HepG2 (cell line): ENCODE results near the gene TIMM13. TPM values are rescaled to one million over a fixed set of nuclear protein-coding genes. Genes with fewer than 3 reads are reported as not detected.

Experiments used
- CBX5 ChIP-seq: sonication (generic); formaldehyde crosslinking; IDR thresholded peaks from 2 replicates; pipeline ENCODE4 v1.4.0; 2020; ENCODE audit warnings: missing genetic modification reagents, borderline replicate concordance
- DDIT3 ChIP-seq: sonication (generic); formaldehyde crosslinking; IDR thresholded peaks from 2 replicates; pipeline ENCODE4 v1.4.0; 2020; ENCODE audit warnings: mild to moderate bottlenecking, missing genetic modification reagents
- ETV5 ChIP-seq: IDR thresholded peaks from 2 replicates; pipeline ENCODE4 v1.6.1; 2018; ENCODE audit warnings: missing biosample characterization, missing genetic modification reagents, inconsistent platforms, borderline replicate concordance
- FOXA3 ChIP-seq: IDR thresholded peaks from 2 replicates; pipeline ENCODE4 v1.6.1; 2016; ENCODE audit warnings: missing genetic modification reagents, missing compliant biosample characterization
- GTF3A ChIP-seq: sonication (generic); formaldehyde crosslinking; conservative IDR thresholded peaks from 2 replicates; pipeline ENCODE4 v1.4.0; 2020; ENCODE audit warnings: mild to moderate bottlenecking, missing genetic modification reagents
- HMG20A ChIP-seq: IDR thresholded peaks from 2 replicates; pipeline ENCODE4 v1.6.1; 2016; ENCODE audit warnings: borderline replicate concordance
- HNF1B ChIP-seq: sonication (generic); formaldehyde crosslinking; IDR thresholded peaks from 2 replicates; pipeline ENCODE4 v1.5.1; 2020; ENCODE audit warnings: mild to moderate bottlenecking, moderate library complexity, missing genetic modification reagents
- KAT7 ChIP-seq: IDR thresholded peaks from 2 replicates; pipeline ENCODE4 v1.6.1; 2018; ENCODE audit warnings: borderline replicate concordance, missing compliant biosample characterization
- KAT8 ChIP-seq: IDR thresholded peaks from 2 replicates; pipeline ENCODE4 v1.6.1; 2016; ENCODE audit warnings: missing genetic modification reagents, missing compliant biosample characterization
- RARG ChIP-seq: sonication (generic); formaldehyde crosslinking; IDR thresholded peaks from 2 replicates; pipeline ENCODE4 v1.4.0; 2020; ENCODE audit warnings: low read depth, mild to moderate bottlenecking, missing genetic modification reagents
- REL ChIP-seq: sonication (generic); formaldehyde crosslinking; conservative IDR thresholded peaks from 2 replicates; pipeline ENCODE4 v1.8.0; 2022; ENCODE audit warnings: mild to moderate bottlenecking, missing genetic modification reagents, moderate library complexity
- SP5 ChIP-seq: IDR thresholded peaks from 2 replicates; pipeline ENCODE4 v1.6.1; 2016; ENCODE audit warnings: low read depth, borderline replicate concordance
- TBX2 ChIP-seq: sonication (generic); formaldehyde crosslinking; IDR thresholded peaks from 2 replicates; pipeline ENCODE4 v1.5.0; 2020; ENCODE audit warnings: missing genetic modification reagents, mild to moderate bottlenecking, borderline replicate concordance
- TEAD3 ChIP-seq: optimal IDR thresholded peaks from 2 replicates; pipeline ENCODE3; 2016; ENCODE audit warnings: borderline replicate concordance
- YEATS4 ChIP-seq: sonication (generic); formaldehyde crosslinking; IDR thresholded peaks from 2 replicates; pipeline ENCODE4 v1.4.0; 2020; ENCODE audit warnings: missing genetic modification reagents, borderline replicate concordance
- ZBTB20 ChIP-seq: sonication (generic); formaldehyde crosslinking; IDR thresholded peaks from 2 replicates; pipeline ENCODE4 v1.8.1; 2023; ENCODE audit warnings: missing genetic modification reagents, low read depth, mild to moderate bottlenecking, borderline replicate concordance
- ZEB1 ChIP-seq: IDR thresholded peaks from 2 replicates; pipeline ENCODE4 v1.6.1; 2012; ENCODE audit warnings: mild to moderate bottlenecking, low read depth, inconsistent platforms; ENCODE audit not compliant: insufficient replicate concordance
- ZFP36L1 ChIP-seq: sonication (generic); formaldehyde crosslinking; IDR thresholded peaks from 2 replicates; pipeline ENCODE4 v1.8.0; 2022; ENCODE audit warnings: mild to moderate bottlenecking, missing genetic modification reagents, moderate library complexity
- ZNF605 ChIP-seq: sonication (generic); formaldehyde crosslinking; IDR thresholded peaks from 2 replicates; pipeline ENCODE4 v1.8.0; 2022; ENCODE audit warnings: mild to moderate bottlenecking, missing genetic modification reagents
- ZNF704 ChIP-seq: sonication (generic); formaldehyde crosslinking; IDR thresholded peaks from 2 replicates; pipeline ENCODE4 v1.8.1; 2023; ENCODE audit warnings: mild to moderate bottlenecking, inconsistent platforms, moderate library complexity, missing genetic modification reagents, borderline replicate concordance
- ZNF776 ChIP-seq: sonication (generic); formaldehyde crosslinking; IDR thresholded peaks from 2 replicates; pipeline ENCODE4 v1.4.0; 2020; ENCODE audit warnings: mild to moderate bottlenecking, missing genetic modification reagents
- ZNF850 ChIP-seq: sonication (generic); formaldehyde crosslinking; conservative IDR thresholded peaks from 2 replicates; pipeline ENCODE4 v1.9.0; 2021; ENCODE audit warnings: mild to moderate bottlenecking, missing genetic modification reagents
- ZNF891 ChIP-seq: sonication (generic); formaldehyde crosslinking; IDR thresholded peaks from 2 replicates; pipeline ENCODE4 v1.5.0; 2020; ENCODE audit warnings: mild to moderate bottlenecking, missing genetic modification reagents
- ZSCAN21 ChIP-seq: sonication (generic); formaldehyde crosslinking; IDR thresholded peaks from 2 replicates; pipeline ENCODE4 v1.8.0; 2022; ENCODE audit warnings: mild to moderate bottlenecking, missing genetic modification reagents, moderate library complexity, borderline replicate concordance
- polyA plus RNA-seq, 8 experiments: library from polyadenylated mRNA; depleted of rRNA in 3 of 8; stranded (reverse) in 7 of 8; unstranded in 1 of 8; fragments of >200 nt; fragmentation: Illumina TruSeq in 4 of 8; extraction: Trizol in 4 of 8; gene quantifications; 2 replicates each; pipeline versions ENCODE4 v1.2.1 to v1.2.3, GENCODE V29; 2011 to 2016; ENCODE audit warnings: low read depth in 4 of 8, missing spikeins in 1 of 8, mixed read lengths in 1 of 8; ENCODE audit not compliant: insufficient read depth in 1 of 8
- total RNA-seq, 5 experiments: library from RNA; depleted of rRNA; stranded (reverse); fragments of >200 nt; fragmentation: Illumina TruSeq; extraction: Trizol; gene quantifications; 2 replicates each; pipeline ENCODE4 v1.2.3, GENCODE V29; 2016; ENCODE audit warnings: low read depth in 1 of 5
- TF ChIP-seq, protein P1 (sequence below): sonication (generic); formaldehyde crosslinking; IDR thresholded peaks from 2 replicates; pipeline ENCODE4 v1.4.0; 2020; ENCODE audit warnings: mild to moderate bottlenecking, missing genetic modification reagents
- TF ChIP-seq, protein P2 (sequence below): sonication (generic); formaldehyde crosslinking; IDR thresholded peaks from 2 replicates; pipeline ENCODE4 v1.8.1; 2022; ENCODE audit warnings: mild to moderate bottlenecking, missing genetic modification reagents

Gene TIMM13
- total and polyA plus RNA-seq, 2 of the 13 experiments (the other 11 are each of a cell fraction or from before 2014, with no cell fraction given): 48.4 to 108 TPM

DNA sequence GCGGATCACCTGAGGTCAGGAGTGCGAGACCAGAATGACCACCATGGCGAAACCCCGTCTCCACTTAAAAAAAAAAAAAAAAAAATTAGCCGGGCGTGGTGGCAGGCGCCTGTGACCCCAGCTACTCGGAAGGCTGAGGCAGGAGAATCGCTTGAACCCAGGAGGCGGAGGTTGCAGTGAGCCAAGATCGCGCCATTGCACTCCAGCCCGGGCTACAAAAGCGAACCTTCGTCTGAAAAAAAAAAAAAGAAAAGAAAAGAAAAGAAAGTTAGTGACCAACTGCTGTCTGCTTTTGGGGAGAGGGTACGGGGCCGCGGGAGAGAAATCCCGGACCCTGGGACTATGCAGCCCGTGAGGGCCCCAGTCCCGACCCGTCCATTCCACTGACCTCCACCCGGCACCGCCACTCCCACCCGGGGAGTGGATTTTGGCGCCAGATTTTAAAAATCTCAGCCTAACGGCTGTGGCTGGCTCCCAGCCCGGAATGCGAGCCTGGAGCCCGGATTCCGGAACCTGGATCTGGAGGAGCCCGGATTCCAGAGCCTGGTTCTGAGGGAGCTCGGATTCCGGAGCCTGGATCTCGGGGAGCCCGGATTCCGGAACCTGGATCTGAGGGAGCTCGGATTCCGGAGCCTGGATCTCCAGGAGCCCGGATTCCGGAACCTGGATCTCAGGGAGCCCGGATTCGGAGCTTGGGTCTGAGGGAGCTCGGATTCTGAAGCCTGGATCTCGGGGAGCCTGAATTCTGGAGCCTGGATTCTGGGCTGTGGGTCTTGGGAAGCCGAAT lies 35.4 kb upstream of the TIMM13 start (continued):
- no peak for TF ChIP-seq REL (CRISPR knock-in tag)
- TF ChIP-seq ZNF850 (CRISPR knock-in tag): 0 out of 2 replicates have a peak, but pooled peaks have one; percentile 22
- TF ChIP-seq RARG (CRISPR knock-in tag): no peak
- peak; percentile 90 for TF ChIP-seq ETV5
- TF ChIP-seq ZBTB20 (CRISPR knock-in tag): peak; percentile 78
- peak; percentile 56; the same call in 1 of the 2 replicates for TF ChIP-seq KAT7 (CRISPR knock-in tag)
- peak; percentile 88; the same call in 1 of the 2 replicates for TF ChIP-seq YEATS4 (CRISPR knock-in tag)
- TF ChIP-seq ZNF704: no peak
- TF ChIP-seq TEAD3 (CRISPR knock-in tag): peak; percentile 100
- TF ChIP-seq, protein P1, sequence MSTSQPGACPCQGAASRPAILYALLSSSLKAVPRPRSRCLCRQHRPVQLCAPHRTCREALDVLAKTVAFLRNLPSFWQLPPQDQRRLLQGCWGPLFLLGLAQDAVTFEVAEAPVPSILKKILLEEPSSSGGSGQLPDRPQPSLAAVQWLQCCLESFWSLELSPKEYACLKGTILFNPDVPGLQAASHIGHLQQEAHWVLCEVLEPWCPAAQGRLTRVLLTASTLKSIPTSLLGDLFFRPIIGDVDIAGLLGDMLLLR (CRISPR knock-in tag): peak; percentile 78; the same call in 1 of the 2 replicates
- peak; percentile 85 for TF ChIP-seq TBX2 (CRISPR knock-in tag)
- peak; percentile 54; the same call in 1 of the 2 replicates for TF ChIP-seq CBX5 (CRISPR knock-in tag)
- TF ChIP-seq ZNF776 (CRISPR knock-in tag): peak; percentile 83
- TF ChIP-seq GTF3A: peak; percentile 80; the same call in 1 of the 2 replicates
- TF ChIP-seq ZFP36L1 (CRISPR knock-in tag): peak; percentile 98
- TF ChIP-seq KAT8 (CRISPR knock-in tag): peak; percentile 90
- peak; percentile 93 for TF ChIP-seq ZEB1
- TF ChIP-seq HMG20A (CRISPR knock-in tag): peak; percentile 51; the same call in 1 of the 2 replicates
- TF ChIP-seq DDIT3 (CRISPR knock-in tag): no peak
- peak; percentile 88 for TF ChIP-seq ZNF605
- TF ChIP-seq HNF1B (CRISPR knock-in tag): peak; percentile 79
- no peak for TF ChIP-seq SP5 (CRISPR knock-in tag)
- peak; percentile 32; the same call in 1 of the 2 replicates for TF ChIP-seq ZNF891 (CRISPR knock-in tag)
- TF ChIP-seq FOXA3 (CRISPR knock-in tag): peak; percentile 55
- TF ChIP-seq ZSCAN21 (CRISPR knock-in tag): peak; percentile 59; the same call in 1 of the 2 replicates
- TF ChIP-seq, protein P2, sequence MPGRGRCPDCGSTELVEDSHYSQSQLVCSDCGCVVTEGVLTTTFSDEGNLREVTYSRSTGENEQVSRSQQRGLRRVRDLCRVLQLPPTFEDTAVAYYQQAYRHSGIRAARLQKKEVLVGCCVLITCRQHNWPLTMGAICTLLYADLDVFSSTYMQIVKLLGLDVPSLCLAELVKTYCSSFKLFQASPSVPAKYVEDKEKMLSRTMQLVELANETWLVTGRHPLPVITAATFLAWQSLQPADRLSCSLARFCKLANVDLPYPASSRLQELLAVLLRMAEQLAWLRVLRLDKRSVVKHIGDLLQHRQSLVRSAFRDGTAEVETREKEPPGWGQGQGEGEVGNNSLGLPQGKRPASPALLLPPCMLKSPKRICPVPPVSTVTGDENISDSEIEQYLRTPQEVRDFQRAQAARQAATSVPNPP: peak; percentile 93
